Astrocyte of the cerebellum (primary cell): Measurements from ENCODE around the gene TTC38.

ENCODE experiments used
- DNase-seq: peaks from one replicate; pipeline ENCODE4 v3.0.0-alpha.2; 2011; ENCODE audit warnings: low read depth
- H3K4me3 ChIP-seq: 2 replicates; pipeline ENCODE4 v1.5.1; 2011; ENCODE audit warnings: mild to moderate bottlenecking, low read depth, low read length, moderate library complexity
- in situ Hi-C: cut with HindIII; loops from 2 replicates; pipeline ENCODE4 v1.10.0; 2017; ENCODE audit warnings: low sequenced_read_pairs
- TF ChIP-seq, protein P1 (sequence below): IDR thresholded peaks from 2 replicates; pipeline ENCODE4 v1.5.1; 2012; ENCODE audit warnings: low read length, low read depth, moderate library complexity, mild to moderate bottlenecking; ENCODE audit errors: missing control alignments

TTC38 gene

GRCh38 chr22:46226577-46226976, 41.2 kb upstream of the TTC38 start:
- no peak for DNase-seq
- TF ChIP-seq, protein P1, sequence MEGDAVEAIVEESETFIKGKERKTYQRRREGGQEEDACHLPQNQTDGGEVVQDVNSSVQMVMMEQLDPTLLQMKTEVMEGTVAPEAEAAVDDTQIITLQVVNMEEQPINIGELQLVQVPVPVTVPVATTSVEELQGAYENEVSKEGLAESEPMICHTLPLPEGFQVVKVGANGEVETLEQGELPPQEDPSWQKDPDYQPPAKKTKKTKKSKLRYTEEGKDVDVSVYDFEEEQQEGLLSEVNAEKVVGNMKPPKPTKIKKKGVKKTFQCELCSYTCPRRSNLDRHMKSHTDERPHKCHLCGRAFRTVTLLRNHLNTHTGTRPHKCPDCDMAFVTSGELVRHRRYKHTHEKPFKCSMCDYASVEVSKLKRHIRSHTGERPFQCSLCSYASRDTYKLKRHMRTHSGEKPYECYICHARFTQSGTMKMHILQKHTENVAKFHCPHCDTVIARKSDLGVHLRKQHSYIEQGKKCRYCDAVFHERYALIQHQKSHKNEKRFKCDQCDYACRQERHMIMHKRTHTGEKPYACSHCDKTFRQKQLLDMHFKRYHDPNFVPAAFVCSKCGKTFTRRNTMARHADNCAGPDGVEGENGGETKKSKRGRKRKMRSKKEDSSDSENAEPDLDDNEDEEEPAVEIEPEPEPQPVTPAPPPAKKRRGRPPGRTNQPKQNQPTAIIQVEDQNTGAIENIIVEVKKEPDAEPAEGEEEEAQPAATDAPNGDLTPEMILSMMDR, result no peak
- H3K4me3 ChIP-seq, result no peak overlapping the region
- in situ Hi-C loops, result no loop called here

- no peak for DNase-seq
- no peak overlapping the region for H3K4me3 ChIP-seq
- in situ Hi-C loops, result no loop called here
- TF ChIP-seq, protein P1, result no peak
Observed at GRCh38 chr22:46229701-46230100, 38.1 kb upstream of the TTC38 start.

GRCh38 chr22:46230262-46230901, 37.4 kb upstream of the TTC38 start:
- TF ChIP-seq, protein P1, result no peak
- in situ Hi-C loops, result no loop called here
- no peak overlapping the region for H3K4me3 ChIP-seq
- no peak for DNase-seq

GRCh38 chr22:46233231-46233630, 34.6 kb upstream of the TTC38 start:
- no peak for DNase-seq
- in situ Hi-C loops, result no loop called here
- TF ChIP-seq, protein P1, result no peak
- no peak overlapping the region for H3K4me3 ChIP-seq

GRCh38 chr22:46234969-46235368, 32.8 kb upstream of the TTC38 start:
- no peak overlapping the region for H3K4me3 ChIP-seq
- TF ChIP-seq, protein P1, result no peak
- DNase-seq, result no peak
- in situ Hi-C loops, result no loop called here

DNA sequence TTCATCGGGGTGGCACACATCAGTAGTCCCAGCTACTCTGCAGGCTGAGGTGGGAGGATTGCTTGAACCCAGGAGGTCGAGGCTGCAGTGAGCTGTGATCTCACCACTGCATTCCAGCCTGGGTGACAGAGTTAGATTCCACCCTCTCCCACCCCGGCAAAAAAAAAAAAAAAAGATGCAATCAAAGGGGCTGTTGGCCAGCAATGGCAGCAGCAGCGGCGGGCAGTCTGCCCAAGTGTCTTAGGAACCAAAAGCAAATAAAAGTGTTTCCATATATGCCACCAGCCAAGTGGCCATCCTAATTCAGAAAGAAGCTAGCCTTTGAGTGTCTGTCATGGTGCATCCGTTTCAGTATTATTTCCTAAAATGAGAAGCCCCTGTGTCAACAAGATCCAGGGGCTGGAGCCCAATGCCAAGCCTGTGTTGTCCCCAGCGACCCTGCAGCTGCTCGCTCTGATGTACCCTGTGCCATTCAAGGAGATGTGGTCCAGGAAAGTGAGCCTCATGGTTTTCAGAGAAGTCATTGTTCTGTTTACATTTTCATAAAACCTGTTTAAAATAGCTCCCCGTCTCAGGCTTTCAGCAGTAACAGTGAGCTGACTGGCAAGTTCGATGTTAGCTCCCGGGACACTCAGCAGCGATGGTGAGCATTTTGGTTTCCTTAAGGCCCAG, 30.2 kb upstream of the TTC38 start:
- no peak overlapping the region for H3K4me3 ChIP-seq
- in situ Hi-C loops, result no loop called here
- DNase-seq, result no peak
- TF ChIP-seq, protein P1, result no peak
